IMR-90 (cell line): Measurements from ENCODE around the gene SAPCD1. TPM values are rescaled to one million over a fixed set of nuclear protein-coding genes. Genes with fewer than 3 reads are reported as not detected.

ENCODE experiments used
- ATAC-seq: fragments of 200-7000 bp; cut with Tn5 transposase; 2 replicates; pipeline ENCODE4 v1.9.1; 2020; ENCODE audit warnings: low read depth, mild to moderate bottlenecking, moderate library complexity
- BruUV-seq: library from RNA; stranded (reverse); fragments of 400-500 nt; replicated peaks from 2 replicates; lab custom pipeline; 2021; lab: Mats Ljungman, UMichigan
- CTCF ChIA-PET: fragments of 300-600 bp; formaldehyde crosslinking; extraction: SDS; loops from one replicate; lab custom pipeline; 2021; ENCODE audit warnings: antibody characterized with exemption; lab: Yijun Ruan, JAX
- POLR2A ChIA-PET: fragments of 300-600 bp; sonication (Branson Sonifier 250); formaldehyde crosslinking; loops from one replicate; lab custom pipeline; 2022; ENCODE audit warnings: antibody characterized with exemption; ENCODE audit not compliant: unreplicated experiment; lab: Charles Lee
- DNase-seq: peaks from one replicate; pipeline ENCODE4 v3.0.0; 2013
- H2AFZ ChIP-seq: replicated peaks from 2 replicates; pipeline ENCODE3; 2013; ENCODE audit warnings: low read length, mild to moderate bottlenecking; ENCODE audit not compliant: poor library complexity
- H2AK5ac ChIP-seq: 2 replicates; pipeline ENCODE4 v1.6.1; 2013; ENCODE audit warnings: low read depth, low read length, inconsistent platforms
- H2AK9ac ChIP-seq: replicated peaks from 2 replicates; pipeline ENCODE3; 2013; ENCODE audit warnings: mild to moderate bottlenecking, low read depth, low read length, moderate library complexity; ENCODE audit not compliant: poor library complexity
- H2BK120ac ChIP-seq: 2 replicates; pipeline ENCODE4 v1.6.1; 2013; ENCODE audit warnings: low read depth, low read length, inconsistent platforms
- H2BK15ac ChIP-seq: 3 replicates; pipeline ENCODE4 v1.6.1; 2013; ENCODE audit warnings: low read depth, low read length, inconsistent platforms
- H2BK20ac ChIP-seq: 2 replicates; pipeline ENCODE4 v1.6.1; 2013; ENCODE audit warnings: low read depth, mild to moderate bottlenecking, inconsistent platforms, low read length, moderate library complexity
- H2BK5ac ChIP-seq: 2 replicates; pipeline ENCODE4 v1.6.1; 2013; ENCODE audit warnings: mild to moderate bottlenecking, low read depth, low read length, inconsistent platforms; ENCODE audit not compliant: poor library complexity, severe bottlenecking
- H3K14ac ChIP-seq: replicated peaks from 2 replicates; pipeline ENCODE4 v1.6.1; 2013; ENCODE audit warnings: low read depth, low read length, inconsistent platforms
- H3K18ac ChIP-seq: 2 replicates; pipeline ENCODE4 v1.6.1; 2013; ENCODE audit warnings: low read depth, low read length, control low read depth
- H3K23ac ChIP-seq: 2 replicates; pipeline ENCODE4 v1.6.1; 2013; ENCODE audit warnings: low read depth, low read length, inconsistent platforms
- H3K27ac ChIP-seq: 2 replicates; pipeline ENCODE4 v1.5.1; 2013; ENCODE audit warnings: mild to moderate bottlenecking, control low read depth, low read length; ENCODE audit not compliant: insufficient read depth
- H3K27me3 ChIP-seq: 2 replicates; pipeline ENCODE4 v1.6.1; 2013; ENCODE audit warnings: low read length; ENCODE audit not compliant: control insufficient read depth, insufficient read depth
- H3K36me3 ChIP-seq: 2 replicates; pipeline ENCODE4 v1.6.1; 2013; ENCODE audit warnings: low read length, mixed read lengths; ENCODE audit not compliant: control insufficient read depth, insufficient read depth
- H3K4ac ChIP-seq: 2 replicates; pipeline ENCODE4 v1.6.1; 2013; ENCODE audit warnings: low read depth, low read length, inconsistent platforms
- H3K4me1 ChIP-seq: 2 replicates; pipeline ENCODE4 v1.6.1; 2013; ENCODE audit warnings: low read length, mixed read lengths; ENCODE audit not compliant: control insufficient read depth, insufficient read depth
- H3K4me2 ChIP-seq: 2 replicates; pipeline ENCODE4 v1.6.1; 2013; ENCODE audit warnings: low read depth, mild to moderate bottlenecking, control low read depth, low read length, moderate library complexity
- H3K4me3 ChIP-seq: 2 replicates; pipeline ENCODE4 v1.5.1; 2013; ENCODE audit warnings: low read depth, mild to moderate bottlenecking, control low read depth, low read length, moderate library complexity; ENCODE audit not compliant: insufficient read depth
- H3K56ac ChIP-seq: 2 replicates; pipeline ENCODE4 v1.6.1; 2013; ENCODE audit warnings: low read length, inconsistent platforms; ENCODE audit not compliant: insufficient read depth; ENCODE audit errors: extremely low read depth
- H3K79me1 ChIP-seq, 2 experiments: 2 replicates each; pipeline ENCODE4 v1.6.1; 2013; ENCODE audit warnings: low read length in 2 of 2, inconsistent platforms in 1 of 2, low read depth in 1 of 2
- H3K9ac ChIP-seq: 2 replicates; pipeline ENCODE4 v1.6.1; 2013; ENCODE audit warnings: low read depth, low read length, control low read depth
- H3K9me1 ChIP-seq: 2 replicates; pipeline ENCODE4 v1.6.1; 2013; ENCODE audit warnings: low read length, inconsistent platforms; ENCODE audit not compliant: insufficient read depth
- H3K9me3 ChIP-seq: 2 replicates; pipeline ENCODE4 v1.6.1; 2013; ENCODE audit warnings: low read length; ENCODE audit not compliant: control insufficient read depth, insufficient read depth
- H4K20me1 ChIP-seq: 2 replicates; pipeline ENCODE4 v1.6.1; 2013; ENCODE audit warnings: low read length, inconsistent platforms; ENCODE audit not compliant: insufficient read depth
- H4K5ac ChIP-seq: 2 replicates; pipeline ENCODE4 v1.6.1; 2013; ENCODE audit warnings: mild to moderate bottlenecking, low read depth, low read length, control low read depth
- H4K8ac ChIP-seq, 2 experiments: 2 replicates each; pipeline ENCODE4 v1.6.1; 2013; ENCODE audit warnings: low read depth in 2 of 2, low read length in 2 of 2, control low read depth in 1 of 2, inconsistent platforms in 1 of 2
- H4K91ac ChIP-seq: 2 replicates; pipeline ENCODE4 v1.6.1; 2013; ENCODE audit warnings: low read depth, low read length, inconsistent platforms; ENCODE audit not compliant: insufficient read depth
- BHLHE40 ChIP-seq: fragments of 150-350 bp; IDR thresholded peaks from 2 replicates; pipeline ENCODE4 v1.6.1; 2016; ENCODE audit warnings: mild to moderate bottlenecking, low read depth, low read length
- WGBS, 2 experiments: methylation state at CpG; one replicate each; pipeline versions ENCODE4 v1.1.5 to v1.1.7; 2013; ENCODE audit warnings: missing lambda C conversion rate in 2 of 2; ENCODE audit not compliant: insufficient read length in 1 of 2; ENCODE audit errors: extremely low coverage in 2 of 2; 5-methylcytosine and 5-hydroxymethylcytosine counted together
- dilution Hi-C: fragments of 300-500 bp; cut with HindIII; formaldehyde crosslinking; loops from one replicate; pipeline ENCODE4 v1.14.3; 2018; ENCODE audit warnings: low sequenced_read_pairs; ENCODE audit not compliant: unreplicated experiment
- in situ Hi-C: fragments of 300-500 bp; cut with MboI; formaldehyde crosslinking; loops from 3 replicates; pipeline ENCODE4 v1.14.3; 2019; ENCODE audit warnings: low sequenced_read_pairs, inconsistent platforms, mixed read lengths
- intact Hi-C: fragments of 100-400 bp; cut with micrococcal nuclease; formaldehyde crosslinking; loops from 2 replicates; pipeline ENCODE4 v1.10.0; 2022
- polyA plus RNA-seq, 3 experiments: library from polyadenylated mRNA; depleted of rRNA; stranded (reverse); fragments of >200 nt; gene quantifications; 2 replicates each; pipeline ENCODE4 v1.2.3, GENCODE V29; 2012; ENCODE audit warnings: low replicate concordance in 1 of 3
- total RNA-seq: library from RNA; depleted of rRNA; stranded (reverse); fragments of >200 nt; gene quantifications from 2 replicates; pipeline ENCODE4 v1.2.3, GENCODE V29; 2012

Gene SAPCD1
- total and polyA plus RNA-seq, 2 of the 4 experiments (the other 2 are of a cell fraction), result 2.3 TPM; not detected in 1

DNA sequence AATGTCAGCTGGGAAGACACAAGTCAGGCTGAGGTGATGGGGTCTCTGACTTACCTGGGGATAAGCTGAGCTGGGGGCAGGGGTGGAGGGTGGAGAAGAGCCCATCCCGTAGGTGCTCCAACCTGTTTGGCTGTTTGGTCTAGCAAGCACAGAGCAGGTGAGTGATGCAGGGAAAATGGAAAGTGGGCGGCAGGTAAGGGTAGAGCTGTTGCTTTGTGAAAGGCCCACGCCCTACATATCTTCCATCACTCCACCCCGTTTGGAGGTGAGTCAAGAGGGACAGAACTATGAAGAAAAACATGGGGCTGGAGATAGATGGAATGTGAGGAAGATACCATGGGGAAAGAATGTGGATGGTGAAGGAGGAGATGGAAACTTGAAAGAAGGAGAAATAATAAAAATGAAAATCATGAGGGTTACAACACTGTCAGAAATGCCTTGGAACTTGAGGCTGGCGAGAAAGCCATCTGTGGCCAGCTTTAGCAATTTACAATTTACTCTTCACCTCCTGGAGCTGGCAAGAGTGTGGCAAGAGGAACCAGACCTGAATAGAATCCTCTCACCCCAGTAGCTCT is 42.2 kb upstream of the SAPCD1 start:
- no peak overlapping the region for H2BK120ac ChIP-seq
- WGBS, 2 experiments, result no CpG with 5 or more reads among the region's 5 CpGs
- no peak overlapping the region for H3K14ac ChIP-seq
- no peaks in the 10 kb centered on the region for H3K4me1 ChIP-seq
- no peak overlapping the region for H3K4me2 ChIP-seq
- no peak overlapping the region for H4K91ac ChIP-seq
- in situ Hi-C loops (no loop called here), dilution Hi-C loops (no loop called here), intact Hi-C loops (no loop called here)
- CTCF ChIA-PET, result no interaction called here
- H4K8ac ChIP-seq, result no peak overlapping the region
- H3K9ac ChIP-seq, result no peak overlapping the region
- no peak overlapping the region for H3K4me3 ChIP-seq
- H3K23ac ChIP-seq, result no peak overlapping the region
- no peak overlapping the region for H2AFZ ChIP-seq
- ATAC-seq (no peak), DNase-seq (no peak)
- no peak overlapping the region for H2BK15ac ChIP-seq
- no peak overlapping the region for H2AK5ac ChIP-seq
- no peak overlapping the region for H3K56ac ChIP-seq
- no peak overlapping the region for H3K18ac ChIP-seq
- H3K36me3 ChIP-seq, result no peaks in the 10 kb centered on the region
- H2AK9ac ChIP-seq, result no peak overlapping the region
- BruUV-seq, result no TSS peak
- no peak for TF ChIP-seq BHLHE40
- no peaks in the 10 kb centered on the region for H4K20me1 ChIP-seq
- H2BK20ac ChIP-seq, result no peak overlapping the region
- POLR2A ChIA-PET, result no interaction called here
- no peak overlapping the region for H3K4ac ChIP-seq
- H3K9me1 ChIP-seq, result peaks cover 4% of the 10 kb centered on the region; the same call in 1 of the 2 replicates
- H3K79me1 ChIP-seq, result no peaks in the 10 kb centered on the region
- H4K5ac ChIP-seq, result no peak overlapping the region
- H2BK5ac ChIP-seq, result no peak overlapping the region
- no peak overlapping the region for H3K27ac ChIP-seq
- H3K9me3 ChIP-seq, result no peaks in the 10 kb centered on the region
- H3K27me3 ChIP-seq, result peaks cover 3% of the 10 kb centered on the region; the same call in 1 of the 2 replicates
